Kasumi-1 (cell line): ENCODE data around the gene MARVELD1.

Experiments used
- DNase-seq, 2 experiments: peaks; one replicate each; lab custom pipeline; 2025; lab: John Stamatoyannopoulos, UW

Gene MARVELD1

DNA sequence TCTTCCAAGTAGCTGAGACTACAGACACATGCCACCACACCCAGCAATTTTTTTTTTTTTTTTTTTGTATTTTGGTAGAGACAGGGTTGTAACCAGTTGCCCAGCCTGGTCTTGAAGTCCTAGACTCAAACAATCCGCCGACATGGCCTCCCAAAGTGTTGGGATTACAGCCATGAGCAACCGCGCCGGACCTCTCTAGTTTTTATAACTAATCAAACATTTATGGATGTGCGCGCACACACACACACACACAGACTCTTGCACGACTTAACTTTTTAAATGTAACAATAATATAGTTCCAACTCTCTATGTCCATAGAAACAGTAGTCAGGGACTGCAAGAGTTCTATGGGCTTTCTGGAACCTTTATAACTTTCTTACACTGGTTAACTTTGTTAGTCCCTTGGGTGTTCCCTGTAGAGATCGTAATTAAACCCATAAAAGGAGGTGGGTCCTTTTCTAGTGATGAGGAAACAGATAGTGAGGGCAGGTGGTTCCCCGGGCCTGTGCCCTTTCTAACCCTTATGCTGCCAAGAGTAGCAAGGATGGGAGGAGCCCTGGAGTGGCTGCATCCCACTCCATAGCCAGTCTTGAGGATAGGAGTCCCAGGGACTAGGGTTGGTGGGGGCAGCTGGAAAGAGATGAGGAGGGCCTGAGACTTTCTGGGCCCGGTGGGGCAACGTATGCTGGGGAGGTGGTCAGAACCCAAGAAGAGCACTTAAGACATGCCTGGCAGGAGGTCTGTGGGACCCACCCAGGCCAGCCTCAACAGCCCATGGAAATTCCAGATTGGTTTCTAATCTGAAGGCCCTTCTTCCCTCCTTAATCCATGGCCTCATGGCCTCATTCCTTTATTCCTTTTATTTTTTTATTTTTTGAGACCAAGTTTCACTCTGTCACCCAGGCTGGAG is 8.6 kb downstream of the MARVELD1 start:
- DNase-seq, result no peak

DNA sequence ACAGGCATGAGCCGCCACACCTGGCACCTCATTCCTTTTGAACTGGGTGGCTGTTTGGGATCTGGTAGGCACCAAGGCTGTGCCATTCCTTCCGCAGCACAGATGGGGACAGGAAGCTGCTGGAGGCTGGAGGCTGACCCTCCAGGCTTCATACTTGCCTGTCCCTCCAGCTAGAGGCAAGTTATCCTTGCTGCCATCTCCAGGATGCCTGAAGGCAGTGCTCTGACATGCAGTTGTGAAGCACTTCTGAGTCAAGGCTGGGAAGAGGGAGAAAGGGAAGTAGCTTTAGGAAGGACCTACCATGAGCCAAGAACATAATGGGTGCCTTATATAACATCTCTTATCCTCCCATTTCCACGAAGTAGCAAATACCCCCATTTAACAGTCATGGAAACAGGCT is 9.5 kb downstream of the MARVELD1 start:
- no peak for DNase-seq

GRCh38 chr10:97724341-97724941 is 10.9 kb downstream of the MARVELD1 start:
- DNase-seq, result no peak

DNA sequence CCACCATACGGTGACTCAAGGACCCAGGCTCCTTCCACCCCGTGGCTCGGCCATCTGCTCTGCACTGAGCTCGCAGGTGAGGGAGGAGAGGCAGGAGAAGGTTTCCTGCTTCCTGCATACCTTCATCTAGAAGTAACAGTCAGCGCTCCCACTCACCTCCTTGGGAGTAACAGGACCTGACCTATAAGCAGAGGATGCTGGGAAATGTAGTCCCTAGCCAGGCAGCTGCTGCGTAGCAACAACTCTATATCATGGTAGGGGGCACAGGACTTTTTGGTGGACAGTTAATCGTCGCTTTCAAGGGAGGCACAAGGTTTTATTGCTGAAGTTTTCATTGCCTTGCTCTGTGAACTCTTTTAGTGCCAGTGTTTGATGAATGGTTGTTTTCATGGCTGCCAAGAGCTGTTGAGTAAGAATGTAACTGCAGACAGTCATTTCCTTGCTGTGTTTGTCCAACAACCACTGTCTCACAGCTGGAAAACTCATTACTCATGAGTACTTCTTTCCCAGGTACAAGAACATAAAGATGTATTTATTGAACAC is 13.2 kb downstream of the MARVELD1 start:
- DNase-seq, result no peak

GRCh38 chr10:97729014-97729413 is 15.5 kb downstream of the MARVELD1 start:
- DNase-seq, result no peak

GRCh38 chr10:97731346-97732051 is 18.0 kb downstream of the MARVELD1 start:
- peak; percentile 87 to 94 for DNase-seq

DNA sequence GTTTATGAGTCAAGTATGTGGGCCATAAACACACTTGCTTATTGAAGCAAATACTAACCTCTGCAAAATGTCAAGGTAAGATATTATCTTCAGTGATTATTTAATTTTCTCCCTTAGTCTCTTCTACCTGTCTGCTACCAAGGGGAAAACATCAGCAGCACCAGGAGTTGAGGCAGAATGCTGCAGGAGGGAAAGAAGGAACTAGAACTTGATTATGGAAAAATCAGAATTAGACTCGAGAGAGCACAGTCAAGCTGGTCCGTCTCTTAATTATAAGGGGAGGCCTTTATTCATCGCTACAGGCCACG is 18.5 kb downstream of the MARVELD1 start:
- DNase-seq, result no peak

GRCh38 chr10:97733256-97733655 is 19.7 kb downstream of the MARVELD1 start:
- DNase-seq, result no peak

DNA sequence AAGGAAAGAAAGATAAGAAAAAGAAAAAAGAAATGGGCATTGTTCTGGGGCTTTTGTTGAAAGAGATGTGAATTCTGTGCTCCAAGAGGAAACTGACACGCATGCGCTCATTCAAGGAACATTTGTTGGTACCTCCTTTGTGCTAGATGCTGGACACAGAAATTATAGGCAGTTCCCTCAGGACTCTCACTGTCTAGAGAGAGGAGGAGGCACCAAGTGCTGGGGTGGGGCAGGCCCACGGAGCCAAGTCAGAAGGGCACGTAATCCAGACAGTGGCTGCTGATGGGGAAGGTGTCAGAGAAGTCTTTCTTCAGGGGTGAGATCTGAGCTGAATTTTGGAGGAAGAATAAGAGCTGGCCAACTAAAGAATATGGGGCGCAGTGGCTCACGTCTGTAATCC is 20.5 kb downstream of the MARVELD1 start:
- no peak for DNase-seq

- peak; percentile 94 to 95 for DNase-seq
Measured at GRCh38 chr10:97736403-97736901, 22.9 kb downstream of the MARVELD1 start.

DNA sequence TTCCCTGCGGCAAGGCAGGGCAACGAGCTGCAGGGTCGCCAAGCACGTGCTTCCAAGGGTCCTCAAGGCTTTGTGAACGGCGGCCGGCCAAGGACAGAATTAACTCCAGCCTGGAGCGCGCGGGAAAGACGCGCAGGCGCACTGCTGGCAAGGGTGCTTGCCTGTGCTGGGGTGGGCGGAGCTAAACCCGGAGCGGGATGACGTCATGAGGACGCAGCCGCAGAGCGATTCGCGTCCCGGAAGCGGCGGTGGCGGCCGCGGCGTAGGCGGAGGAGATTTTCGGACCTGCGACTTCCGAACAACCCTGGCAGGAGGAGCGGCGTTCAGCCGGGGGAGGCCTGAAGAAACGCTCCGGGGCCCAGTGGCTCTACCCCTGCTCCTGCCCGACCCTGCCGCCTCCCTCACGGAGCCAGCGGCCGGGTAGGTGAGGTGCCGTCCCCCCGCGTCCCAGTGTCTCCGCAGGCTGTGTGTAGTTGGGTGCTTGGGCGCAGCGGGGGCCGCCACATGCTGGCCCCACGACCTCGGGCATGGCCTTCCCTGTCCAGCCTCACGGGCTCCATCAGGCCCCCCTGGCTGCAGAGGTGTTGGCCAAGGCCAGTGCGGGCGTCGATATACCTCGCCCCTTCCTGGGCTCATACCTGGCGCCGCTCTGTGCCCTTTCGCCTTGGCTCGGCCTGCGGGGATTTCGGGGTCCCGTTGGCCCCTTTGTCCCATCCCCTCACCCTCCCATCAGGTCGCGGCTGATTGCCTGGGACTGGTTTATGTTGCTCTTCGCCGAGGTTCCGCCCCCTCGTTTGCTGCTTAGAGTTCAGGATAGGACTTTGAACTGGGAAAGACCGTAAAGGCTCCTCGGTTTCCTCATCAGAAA is 23.6 kb downstream of the MARVELD1 start, which contains the start of gene ZFYVE27:
ZFYVE27 (plus strand) TSS at position 227 of the 868 bp plus-strand sequence. CDS start 1,350 bp downstream, outside the sequence.
- peak; percentile 94 to 95 for DNase-seq

DNA sequence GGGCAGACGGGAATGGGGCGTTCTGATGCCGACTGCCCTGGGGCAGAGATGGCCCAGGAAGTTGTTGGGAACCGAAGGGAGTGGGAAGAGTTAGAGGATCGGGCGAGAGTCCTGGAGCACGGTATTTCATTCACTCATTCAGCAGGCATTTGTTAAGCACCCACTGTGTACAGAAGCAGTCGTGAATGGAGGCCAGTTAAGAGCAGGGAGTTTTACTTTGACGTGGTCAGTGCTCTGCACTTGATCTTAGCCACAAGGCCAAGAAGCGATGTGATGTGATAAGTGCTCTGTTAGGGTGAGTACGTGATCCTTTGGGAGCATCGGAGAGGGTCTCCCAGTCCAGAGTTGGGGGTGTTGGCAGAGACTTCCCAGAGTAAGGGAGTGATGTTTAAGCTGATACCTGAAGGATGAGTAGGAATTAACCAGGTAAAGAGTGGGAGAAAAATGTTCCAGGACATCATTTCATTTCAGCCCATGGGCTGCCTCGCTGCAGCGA is 24.3 kb downstream of the MARVELD1 start:
- DNase-seq, result peak in 1 of 2 experiments; percentile 44

DNA sequence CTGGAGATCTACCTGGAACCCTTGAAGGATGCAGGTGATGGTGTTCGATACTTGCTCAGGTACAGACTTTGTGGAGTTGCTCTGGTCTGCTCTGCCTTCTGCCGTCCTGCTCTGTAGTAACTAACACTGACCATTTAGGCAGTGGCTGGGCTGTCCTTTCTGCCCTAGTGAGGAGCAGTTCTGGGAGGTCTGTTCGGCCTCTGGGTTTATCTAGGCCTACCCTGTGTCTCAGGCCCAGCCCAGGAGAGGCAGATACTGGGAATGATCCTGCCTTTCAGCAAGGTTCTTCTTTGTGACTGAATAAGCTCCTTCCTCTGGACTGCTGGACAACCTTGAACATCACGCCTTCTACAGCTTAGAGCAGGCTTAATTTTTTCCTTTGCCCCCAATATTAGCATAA is 25.1 kb downstream of the MARVELD1 start:
- no peak for DNase-seq

DNA sequence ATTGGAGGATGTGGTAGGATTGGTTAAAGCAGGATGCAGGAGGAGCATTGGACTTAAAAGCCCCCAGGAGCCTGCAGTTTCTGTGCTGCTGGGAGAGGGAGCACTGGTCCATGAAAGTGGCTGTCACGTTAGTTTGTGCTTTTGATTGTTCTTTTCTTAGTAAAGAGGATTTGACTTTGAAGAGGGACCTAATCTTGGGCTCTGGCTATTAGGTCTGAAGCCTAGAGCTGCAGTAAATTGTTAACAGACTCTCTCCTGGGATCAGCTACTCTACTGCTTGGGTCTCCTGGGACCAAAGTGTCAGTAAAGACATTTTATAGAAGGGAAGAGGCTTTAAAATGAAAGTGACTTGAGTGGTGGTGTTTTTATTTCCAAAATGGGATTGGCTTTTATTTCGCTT is 27.1 kb downstream of the MARVELD1 start:
- DNase-seq, result no peak

- no peak for DNase-seq
Measured at GRCh38 chr10:97743169-97743943, 29.8 kb downstream of the MARVELD1 start.

GRCh38 chr10:97744405-97745035 is 31.0 kb downstream of the MARVELD1 start:
- no peak for DNase-seq

DNA sequence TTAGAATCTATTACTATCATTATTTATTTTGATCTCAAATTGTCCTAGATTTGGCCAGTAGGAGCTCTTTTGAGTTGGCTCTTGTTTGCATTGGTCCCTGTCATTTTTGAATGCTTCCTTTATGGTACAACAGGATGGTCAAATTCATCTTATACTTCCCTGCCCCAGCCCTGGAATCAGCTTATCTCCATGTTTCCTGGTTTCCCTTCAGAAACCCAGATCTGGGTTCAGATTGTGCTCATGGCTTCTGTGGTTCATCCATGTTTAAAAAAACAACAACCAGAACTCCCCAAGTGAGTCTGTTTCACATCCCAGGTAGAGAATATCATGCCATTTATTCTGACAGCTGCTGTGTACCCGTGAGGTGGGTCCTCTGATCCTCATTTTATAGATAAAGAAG is 34.0 kb downstream of the MARVELD1 start:
- DNase-seq, result no peak

- no peak for DNase-seq
Measured at GRCh38 chr10:97748116-97748515, 34.6 kb downstream of the MARVELD1 start.

DNA sequence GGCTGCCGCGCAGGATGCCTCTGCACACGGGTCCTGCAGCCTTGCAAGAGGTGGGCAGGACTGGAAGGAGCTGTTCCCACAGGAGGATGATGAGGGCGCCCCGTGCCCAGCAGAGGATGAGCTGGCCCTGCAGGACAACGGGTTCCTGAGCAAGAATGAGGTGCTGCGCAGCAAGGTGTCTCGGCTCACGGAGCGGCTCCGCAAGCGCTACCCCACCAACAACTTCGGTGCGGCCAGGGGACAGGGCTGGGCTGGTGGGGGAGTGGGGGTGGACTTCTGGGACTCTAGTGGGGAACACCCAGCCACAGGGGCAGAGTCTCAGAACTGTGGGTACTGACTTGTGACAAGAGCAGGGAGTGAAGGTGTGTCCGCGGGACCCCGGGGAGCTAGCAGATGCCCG is 39.4 kb downstream of the MARVELD1 start:
- DNase-seq, result no peak

GRCh38 chr10:97754726-97755125 is 41.2 kb downstream of the MARVELD1 start:
- DNase-seq, result no peak
